Neural crest cell (in vitro differentiated cells): ENCODE data around the gene BASP1. TPM values are rescaled to one million over a fixed set of nuclear protein-coding genes. Genes with fewer than 3 reads are reported as not detected.

Source experiments
- DNase-seq: peaks from one replicate; pipeline ENCODE4 v3.0.0; 2021; ENCODE audit warnings: low read depth, mixed read lengths, low spot score
- H3K27ac Mint-ChIP-seq: one replicate; pipeline ENCODE4 v1.8.0; 2021; ENCODE audit warnings: mild to moderate bottlenecking, mixed read lengths; ENCODE audit not compliant: unreplicated experiment
- H3K27me3 Mint-ChIP-seq: 2 replicates; pipeline ENCODE4 v1.8.0; 2021; ENCODE audit warnings: low read depth, mild to moderate bottlenecking, mixed read lengths
- H3K36me3 Mint-ChIP-seq: 2 replicates; pipeline ENCODE4 v1.8.0; 2021; ENCODE audit warnings: low read depth, mild to moderate bottlenecking, mixed read lengths
- H3K4me1 Mint-ChIP-seq: 2 replicates; pipeline ENCODE4 v1.8.0; 2021; ENCODE audit warnings: mixed read lengths
- H3K4me3 Mint-ChIP-seq: one replicate; pipeline ENCODE4 v1.8.0; 2021; ENCODE audit warnings: mild to moderate bottlenecking, mixed read lengths
- H3K9me3 Mint-ChIP-seq: 2 replicates; pipeline ENCODE4 v1.8.0; 2021; ENCODE audit warnings: mixed read lengths
- total RNA-seq: library from RNA; stranded (reverse); gene quantifications from 2 replicates; pipeline ENCODE4 v1.2.1, GENCODE V29; 2021
- TF ChIP-seq, protein P1 (sequence below): fragments of 200-600 bp; sonication (generic); conservative IDR thresholded peaks from 2 replicates; pipeline ENCODE4 v1.5.0; 2021; ENCODE audit warnings: antibody characterized with exemption, mild to moderate bottlenecking

The BASP1 gene
- total RNA-seq, 1 donor from 2014 or later: 100 TPM

DNA sequence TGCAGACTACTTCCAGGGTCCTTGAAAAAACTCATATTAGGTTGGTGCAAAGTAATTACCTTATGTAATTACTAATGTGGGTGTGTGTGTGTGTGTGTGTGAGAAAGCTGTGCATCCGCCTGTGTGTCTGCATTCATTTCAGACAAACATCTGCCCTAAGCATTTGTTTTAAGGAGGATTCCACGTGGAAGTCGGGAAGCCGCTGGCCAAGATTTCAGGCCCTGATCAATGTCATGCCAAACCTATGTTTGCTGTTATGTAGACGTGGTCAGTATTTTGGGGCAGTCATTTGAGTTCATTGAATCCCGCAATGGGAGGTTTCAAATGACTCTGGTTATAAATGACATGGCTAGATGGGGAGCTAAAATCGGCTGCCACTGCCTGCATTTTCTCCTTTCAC lies 33.6 kb upstream of the BASP1 start:
- TF ChIP-seq, protein P1, sequence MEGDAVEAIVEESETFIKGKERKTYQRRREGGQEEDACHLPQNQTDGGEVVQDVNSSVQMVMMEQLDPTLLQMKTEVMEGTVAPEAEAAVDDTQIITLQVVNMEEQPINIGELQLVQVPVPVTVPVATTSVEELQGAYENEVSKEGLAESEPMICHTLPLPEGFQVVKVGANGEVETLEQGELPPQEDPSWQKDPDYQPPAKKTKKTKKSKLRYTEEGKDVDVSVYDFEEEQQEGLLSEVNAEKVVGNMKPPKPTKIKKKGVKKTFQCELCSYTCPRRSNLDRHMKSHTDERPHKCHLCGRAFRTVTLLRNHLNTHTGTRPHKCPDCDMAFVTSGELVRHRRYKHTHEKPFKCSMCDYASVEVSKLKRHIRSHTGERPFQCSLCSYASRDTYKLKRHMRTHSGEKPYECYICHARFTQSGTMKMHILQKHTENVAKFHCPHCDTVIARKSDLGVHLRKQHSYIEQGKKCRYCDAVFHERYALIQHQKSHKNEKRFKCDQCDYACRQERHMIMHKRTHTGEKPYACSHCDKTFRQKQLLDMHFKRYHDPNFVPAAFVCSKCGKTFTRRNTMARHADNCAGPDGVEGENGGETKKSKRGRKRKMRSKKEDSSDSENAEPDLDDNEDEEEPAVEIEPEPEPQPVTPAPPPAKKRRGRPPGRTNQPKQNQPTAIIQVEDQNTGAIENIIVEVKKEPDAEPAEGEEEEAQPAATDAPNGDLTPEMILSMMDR: no peak
- Mint-ChIP-seq H3K36me3 (no peaks in the 10 kb centered on the region), H3K4me1 (no peaks in the 10 kb centered on the region), H3K27me3 (no peaks in the 10 kb centered on the region), H3K9me3 (no peaks in the 10 kb centered on the region), H3K4me3 (no peak overlapping the region), H3K27ac (no peak overlapping the region)
- no peak for DNase-seq

- Mint-ChIP-seq H3K36me3 (no peaks in the 10 kb centered on the region), H3K27me3 (no peaks in the 10 kb centered on the region), H3K9me3 (peaks cover 3% of the 10 kb centered on the region), H3K4me3 (no peak overlapping the region), H3K27ac (no peak overlapping the region), H3K4me1 (peaks cover 5% of the 10 kb centered on the region)
- TF ChIP-seq, protein P1: no peak
- DNase-seq: no peak
Measured at GRCh38 chr5:17184588-17184987, 32.8 kb upstream of the BASP1 start.

- Mint-ChIP-seq H3K4me3 (no peak overlapping the region), H3K27me3 (no peaks in the 10 kb centered on the region), H3K36me3 (no peaks in the 10 kb centered on the region), H3K9me3 (peaks cover 3% of the 10 kb centered on the region), H3K27ac (no peak overlapping the region), H3K4me1 (peaks cover 11% of the 10 kb centered on the region)
- no peak for DNase-seq
- TF ChIP-seq, protein P1: no peak
Measured at GRCh38 chr5:17185349-17185748, 32.1 kb upstream of the BASP1 start.

GRCh38 chr5:17185773-17186172 lies 31.7 kb upstream of the BASP1 start:
- TF ChIP-seq, protein P1: no peak
- DNase-seq: no peak
- H3K36me3 Mint-ChIP-seq: no peaks in the 10 kb centered on the region
- H3K27me3 Mint-ChIP-seq: no peaks in the 10 kb centered on the region
- H3K9me3 Mint-ChIP-seq: peaks cover 3% of the 10 kb centered on the region
- H3K4me3 Mint-ChIP-seq: no peak overlapping the region
- H3K27ac Mint-ChIP-seq: no peak overlapping the region
- H3K4me1 Mint-ChIP-seq: peaks cover 15% of the 10 kb centered on the region

DNA sequence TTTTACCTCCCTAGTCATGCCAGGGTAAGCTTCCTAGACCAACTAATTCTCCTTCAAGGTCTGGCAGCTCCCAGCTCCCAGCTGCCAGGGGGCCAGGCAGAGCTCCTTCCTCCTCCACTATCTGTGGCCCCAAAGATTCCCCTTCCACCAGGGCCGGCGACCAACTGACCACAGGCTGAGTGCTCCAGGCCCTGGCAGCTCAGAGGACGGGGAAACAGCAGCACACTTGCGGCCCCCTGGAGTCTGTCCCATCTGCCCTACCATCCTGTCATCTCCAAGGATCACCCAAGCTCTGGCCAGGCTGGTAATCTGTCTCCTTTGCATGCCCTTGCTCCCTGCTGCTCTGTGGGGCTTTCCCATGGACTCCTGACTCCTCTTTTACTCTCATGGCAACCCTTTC lies 31.2 kb upstream of the BASP1 start:
- Mint-ChIP-seq H3K4me3 (no peak overlapping the region), H3K9me3 (peaks cover 3% of the 10 kb centered on the region), H3K27me3 (no peaks in the 10 kb centered on the region), H3K4me1 (peaks cover 16% of the 10 kb centered on the region), H3K27ac (no peak overlapping the region), H3K36me3 (no peaks in the 10 kb centered on the region)
- DNase-seq: no peak
- TF ChIP-seq, protein P1: no peak
